Neuronal stem cell (in vitro differentiated cells): ENCODE measurements around the gene IRF3. TPM values are rescaled to one million over a fixed set of nuclear protein-coding genes. Genes with fewer than 3 reads are reported as not detected.

Source experiments
- DNase-seq: peaks from one replicate; pipeline ENCODE4 v3.0.0-alpha.2; 2013; ENCODE audit warnings: low spot score
- H2AFZ ChIP-seq: one replicate; pipeline ENCODE4 v1.6.1; 2013; ENCODE audit warnings: mild to moderate bottlenecking, low read length, inconsistent platforms
- H2AK5ac ChIP-seq: 2 replicates; pipeline ENCODE4 v1.6.1; 2013; ENCODE audit warnings: low read depth, mild to moderate bottlenecking, inconsistent platforms, low read length, moderate library complexity, mixed read lengths
- H2BK120ac ChIP-seq: 2 replicates; pipeline ENCODE4 v1.6.1; 2013; ENCODE audit warnings: low read depth, mild to moderate bottlenecking, inconsistent platforms, low read length, moderate library complexity, mixed read lengths
- H2BK12ac ChIP-seq: one replicate; pipeline ENCODE4 v1.6.1; 2013; ENCODE audit warnings: low read length, inconsistent platforms
- H2BK15ac ChIP-seq: 2 replicates; pipeline ENCODE4 v1.6.1; 2013; ENCODE audit warnings: mild to moderate bottlenecking, low read length, inconsistent platforms, mixed read lengths
- H2BK5ac ChIP-seq: one replicate; pipeline ENCODE4 v1.6.1; 2013; ENCODE audit warnings: inconsistent platforms, mild to moderate bottlenecking, low read length, moderate library complexity
- H3K14ac ChIP-seq: one replicate; pipeline ENCODE4 v1.6.1; 2013; ENCODE audit warnings: low read length, inconsistent platforms
- H3K18ac ChIP-seq: 2 replicates; pipeline ENCODE4 v1.6.1; 2013; ENCODE audit warnings: low read length, inconsistent platforms
- H3K23ac ChIP-seq: 2 replicates; pipeline ENCODE4 v1.6.1; 2013; ENCODE audit warnings: low read depth, mild to moderate bottlenecking, mixed read lengths, low read length, inconsistent platforms; ENCODE audit not compliant: poor library complexity
- H3K27ac ChIP-seq: replicated peaks from 3 replicates; pipeline ENCODE4 v1.5.1; 2013; ENCODE audit warnings: low read length, inconsistent platforms
- H3K27me3 ChIP-seq, 3 experiments: 2 replicates each; pipeline ENCODE4 v1.6.1; 2013; ENCODE audit warnings: low read length in 3 of 3, mild to moderate bottlenecking in 2 of 3, inconsistent platforms in 1 of 3, low read depth in 1 of 3, mixed read lengths in 1 of 3, moderate library complexity in 1 of 3; ENCODE audit not compliant: control insufficient read depth in 3 of 3, insufficient read depth in 3 of 3
- H3K36me3 ChIP-seq, 2 donors: replicated peaks in 1 of 2; 2 replicates each; pipeline ENCODE4 v1.6.1; 2013; ENCODE audit warnings: low read length in 2 of 2; ENCODE audit not compliant: control insufficient read depth in 2 of 2, insufficient read depth in 2 of 2
- H3K4ac ChIP-seq: 2 replicates; pipeline ENCODE4 v1.6.1; 2013; ENCODE audit warnings: inconsistent platforms, mild to moderate bottlenecking, low read length, moderate library complexity
- H3K4me1 ChIP-seq, 2 donors: 1 replicate in 1 of 2; 2 replicates in 1 of 2; pipeline ENCODE4 v1.6.1; 2013; ENCODE audit warnings: low read length in 2 of 2, low read depth in 1 of 2; ENCODE audit not compliant: control insufficient read depth in 2 of 2, insufficient read depth in 1 of 2
- H3K4me2 ChIP-seq: one replicate; pipeline ENCODE4 v1.6.1; 2013; ENCODE audit warnings: mild to moderate bottlenecking, low read length, inconsistent platforms; ENCODE audit not compliant: insufficient read depth, poor library complexity, severe bottlenecking
- H3K4me3 ChIP-seq, 2 donors: 2 replicates each; pipeline ENCODE4 v1.5.1; 2013; ENCODE audit warnings: low read length in 2 of 2, mild to moderate bottlenecking in 2 of 2, inconsistent platforms in 1 of 2, moderate library complexity in 1 of 2
- H3K79me1 ChIP-seq: one replicate; pipeline ENCODE4 v1.6.1; 2013; ENCODE audit warnings: low read depth, mild to moderate bottlenecking, inconsistent platforms, low read length, moderate library complexity
- H3K9ac ChIP-seq: one replicate; pipeline ENCODE4 v1.6.1; 2013; ENCODE audit warnings: mild to moderate bottlenecking, low read depth, low read length, inconsistent platforms; ENCODE audit not compliant: poor library complexity
- H3K9me3 ChIP-seq, 2 donors: replicated peaks in 1 of 2; 2 replicates each; pipeline versions ENCODE3 to v1.6.1; 2013; ENCODE audit warnings: low read length in 2 of 2, mild to moderate bottlenecking in 2 of 2, inconsistent platforms in 1 of 2, low read depth in 1 of 2, mixed read lengths in 1 of 2, moderate library complexity in 1 of 2; ENCODE audit not compliant: control insufficient read depth in 2 of 2, insufficient read depth in 1 of 2
- H4K8ac ChIP-seq: one replicate; pipeline ENCODE4 v1.6.1; 2013; ENCODE audit warnings: low read depth, mild to moderate bottlenecking, inconsistent platforms, low read length, moderate library complexity
- H4K91ac ChIP-seq: one replicate; pipeline ENCODE4 v1.6.1; 2013; ENCODE audit warnings: low read length, low read depth, mild to moderate bottlenecking, inconsistent platforms; ENCODE audit not compliant: poor library complexity
- WGBS, 2 donors: extraction: QIAGEN DNeasy Blood & Tissue Kit; methylation state at CpG; one replicate each; pipeline ENCODE4 v1.1.7; 2013; ENCODE audit warnings: missing lambda C conversion rate in 2 of 2, mixed read lengths in 1 of 2; ENCODE audit not compliant: insufficient read length in 2 of 2, insufficient replicate concordance in 1 of 2; ENCODE audit errors: extremely low coverage in 2 of 2; 5-methylcytosine and 5-hydroxymethylcytosine counted together
- polyA plus RNA-seq, 2 experiments: library from polyadenylated mRNA; stranded (reverse); fragments of 200-250 nt; gene quantifications; one replicate each; pipeline ENCODE4 v1.2.3, GENCODE V29; 2013

IRF3 gene
- polyA plus RNA-seq (2013, experiment 1 of 2), result 68.3 TPM
- 66.0 TPM for polyA plus RNA-seq (2013, experiment 2 of 2)

- peak; percentile 94 for DNase-seq
- no peak within 1 kb of the TSS for H3K14ac ChIP-seq
- H2AK5ac ChIP-seq, result no peak within 1 kb of the TSS
- H3K9ac ChIP-seq, result peak within 1 kb of the TSS; percentile 98
- H3K36me3 ChIP-seq, result peaks cover 32 to 54% of the 10 kb centered on the region in 2 donors
- no peak within 1 kb of the TSS for H4K8ac ChIP-seq
- no peak within 1 kb of the TSS for H3K4ac ChIP-seq
- no peak within 1 kb of the TSS for H2BK120ac ChIP-seq
- peak within 1 kb of the TSS; percentile 83 for H3K23ac ChIP-seq
- no peak within 1 kb of the TSS for H2BK12ac ChIP-seq
- H3K4me2 ChIP-seq, result peak within 1 kb of the TSS; percentile 95
- H3K27me3 ChIP-seq, result no peaks in the 10 kb centered on the region
- H3K18ac ChIP-seq, result peak within 1 kb of the TSS; percentile 94
- H2BK15ac ChIP-seq, result no peak within 1 kb of the TSS
- no peak within 1 kb of the TSS for H2BK5ac ChIP-seq
- H4K91ac ChIP-seq, result no peak within 1 kb of the TSS
- H3K4me3 ChIP-seq, result peak within 1 kb of the TSS; percentile 73 to 87
- H3K4me1 ChIP-seq, result peaks cover 3 to 10% of the 10 kb centered on the region in 2 donors
- WGBS, 2 donors, result no CpG with 5 or more reads among the region's 50 CpGs
- no peaks in the 10 kb centered on the region for H3K9me3 ChIP-seq
- H3K79me1 ChIP-seq, result peaks cover 8% of the 10 kb centered on the region
- peak within 1 kb of the TSS; percentile 85 for H2AFZ ChIP-seq
- peak within 1 kb of the TSS; percentile 74 for H3K27ac ChIP-seq
Observed at GRCh38 chr19:49665351-49666119, at the start of gene IRF3, which contains the start of gene BCL2L12. TSS of gene IRF3 (minus strand) at chr19:49665857. CDS start at chr19:49664838, 1,019 bp downstream. TSS of gene BCL2L12 (plus strand) at chr19:49665933. CDS start at chr19:49666693, 760 bp downstream.

GRCh38 chr19:49713236-49713845 lies 47.7 kb upstream of the IRF3 start:
- Histone ChIP-seq H3K9ac (no peak overlapping the region), H2BK15ac (no peak overlapping the region), H2BK12ac (no peak overlapping the region), H4K91ac (no peak overlapping the region), H3K27me3 (peaks cover 0 to 3% (median 0%) of the 10 kb centered on the region in 3 experiments), H3K14ac (no peak overlapping the region), H3K4me3 (no peak overlapping the region), H3K23ac (no peak overlapping the region), H2AK5ac (no peak overlapping the region), H3K27ac (no peak overlapping the region), H2AFZ (no peak overlapping the region), H4K8ac (no peak overlapping the region), H2BK120ac (no peak overlapping the region), H3K4me1 (no peaks in the 10 kb centered on the region), H2BK5ac (no peak overlapping the region), H3K79me1 (peaks cover 4% of the 10 kb centered on the region), H3K9me3 (peaks cover 0 to 10% of the 10 kb centered on the region in 2 donors), H3K4ac (no peak overlapping the region), H3K36me3 (peaks cover 31 to 33% of the 10 kb centered on the region in 2 donors), H3K18ac (peak overlapping the region; percentile 17), H3K4me2 (no peak overlapping the region)
- no CpG with 5 or more reads among the region's 8 CpGs for WGBS, 2 donors
- no peak for DNase-seq

- Histone ChIP-seq H2BK12ac (no peak overlapping the region), H4K8ac (no peak overlapping the region), H4K91ac (no peak overlapping the region), H3K9ac (no peak overlapping the region), H3K27ac (no peak overlapping the region), H2BK5ac (no peak overlapping the region), H3K4me1 (no peaks in the 10 kb centered on the region), H2AFZ (no peak overlapping the region), H2BK120ac (no peak overlapping the region), H2AK5ac (no peak overlapping the region), H3K4me2 (no peak overlapping the region), H3K23ac (peak overlapping the region; percentile 45), H3K36me3 (peaks cover 32 to 38% of the 10 kb centered on the region in 2 donors), H3K79me1 (peaks cover 4% of the 10 kb centered on the region), H3K14ac (no peak overlapping the region), H3K4ac (no peak overlapping the region), H2BK15ac (no peak overlapping the region), H3K9me3 (peaks cover 0 to 10% of the 10 kb centered on the region in 2 donors), H3K18ac (no peak overlapping the region), H3K27me3 (peaks cover 0 to 3% (median 0%) of the 10 kb centered on the region in 3 experiments), H3K4me3 (no peak overlapping the region)
- WGBS, 2 donors, result 100% methylated on average over 3 of the region's 20 CpGs; no CpG with 5 or more reads in 1 of the 2 donors
- no peak for DNase-seq
Observed at GRCh38 chr19:49712397-49712859, 46.8 kb upstream of the IRF3 start.
